KMS-11 (cell line): ENCODE measurements around the gene WDR77.

Experiments used
- H2AFZ ChIP-seq: fragments of 200-600 bp; sonication (generic); 2 replicates; pipeline ENCODE4 v1.6.1; 2016; ENCODE audit warnings: antibody characterized with exemption, mixed run types, low read depth
- H3K27ac ChIP-seq: fragments of 200-600 bp; sonication (generic); 2 replicates; pipeline ENCODE4 v1.6.1; 2016; ENCODE audit warnings: mild to moderate bottlenecking, mixed run types
- H3K27me3 ChIP-seq: fragments of 200-600 bp; sonication (generic); 2 replicates; pipeline ENCODE4 v1.6.1; 2017; ENCODE audit warnings: mild to moderate bottlenecking, low read depth, mixed run types, moderate library complexity; ENCODE audit not compliant: insufficient read depth
- H3K36me3 ChIP-seq: fragments of 200-600 bp; sonication (generic); 2 replicates; pipeline ENCODE4 v1.6.1; 2017; ENCODE audit warnings: mild to moderate bottlenecking, mixed run types; ENCODE audit not compliant: insufficient read depth
- H3K4me1 ChIP-seq: fragments of 200-600 bp; sonication (generic); 2 replicates; pipeline ENCODE4 v1.6.1; 2016; ENCODE audit warnings: mild to moderate bottlenecking, low read depth, mixed run types; ENCODE audit not compliant: poor library complexity, severe bottlenecking
- H3K4me2 ChIP-seq: fragments of 200-600 bp; sonication (generic); 2 replicates; pipeline ENCODE4 v1.7.0; 2016; ENCODE audit warnings: mild to moderate bottlenecking, mixed run types
- H3K4me3 ChIP-seq: fragments of 200-600 bp; sonication (generic); IDR thresholded peaks from 2 replicates; pipeline ENCODE4 v1.6.1; 2017; ENCODE audit warnings: low read depth, low read length, mixed read lengths; ENCODE audit not compliant: insufficient read depth
- H3K79me2 ChIP-seq: fragments of 200-600 bp; sonication (generic); 2 replicates; pipeline ENCODE4 v1.6.1; 2016; ENCODE audit warnings: low read depth, mixed run types; ENCODE audit not compliant: insufficient read depth
- H3K9ac ChIP-seq: fragments of 200-600 bp; sonication (generic); 2 replicates; pipeline ENCODE4 v1.6.1; 2016; ENCODE audit warnings: mild to moderate bottlenecking, mixed run types
- H4K20me1 ChIP-seq: fragments of 200-600 bp; sonication (generic); 2 replicates; pipeline ENCODE4 v1.6.1; 2016; ENCODE audit warnings: mild to moderate bottlenecking, mixed run types; ENCODE audit not compliant: insufficient read depth
- TF ChIP-seq, protein P1 (sequence below): fragments of 200-600 bp; sonication (generic); conservative IDR thresholded peaks from 2 replicates; pipeline ENCODE4 v1.6.1; 2017; ENCODE audit warnings: low read depth, mild to moderate bottlenecking, antibody characterized with exemption, low read length, moderate library complexity, mixed read lengths

Gene WDR77

DNA sequence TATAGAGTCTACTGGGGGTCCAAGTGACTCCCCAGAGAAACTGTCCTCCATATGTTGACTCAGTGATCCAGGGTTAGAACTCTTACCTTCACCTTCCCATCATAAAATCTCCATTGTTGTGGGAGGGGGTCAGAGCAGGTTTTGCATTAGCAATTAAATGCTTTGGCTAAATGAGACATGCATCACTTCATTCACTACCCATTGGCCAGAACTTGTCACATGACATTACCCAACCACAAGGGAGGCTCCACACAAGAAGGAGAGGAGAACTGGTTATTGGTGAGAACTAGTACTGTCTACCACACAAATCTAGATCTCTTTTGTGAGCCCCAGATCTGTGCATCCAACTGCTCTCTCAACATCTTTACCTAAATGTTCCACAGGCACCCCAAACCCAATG, 20.5 kb upstream of the WDR77 start:
- Histone ChIP-seq H3K4me1 (no peaks in the 10 kb centered on the region), H3K27ac (no peak overlapping the region), H3K27me3 (no peaks in the 10 kb centered on the region), H3K4me2 (no peak overlapping the region), H3K9ac (no peak overlapping the region), H3K4me3 (no peak overlapping the region), H3K79me2 (no peaks in the 10 kb centered on the region), H4K20me1 (no peaks in the 10 kb centered on the region), H3K36me3 (no peaks in the 10 kb centered on the region), H2AFZ (no peak overlapping the region)
- TF ChIP-seq, protein P1, sequence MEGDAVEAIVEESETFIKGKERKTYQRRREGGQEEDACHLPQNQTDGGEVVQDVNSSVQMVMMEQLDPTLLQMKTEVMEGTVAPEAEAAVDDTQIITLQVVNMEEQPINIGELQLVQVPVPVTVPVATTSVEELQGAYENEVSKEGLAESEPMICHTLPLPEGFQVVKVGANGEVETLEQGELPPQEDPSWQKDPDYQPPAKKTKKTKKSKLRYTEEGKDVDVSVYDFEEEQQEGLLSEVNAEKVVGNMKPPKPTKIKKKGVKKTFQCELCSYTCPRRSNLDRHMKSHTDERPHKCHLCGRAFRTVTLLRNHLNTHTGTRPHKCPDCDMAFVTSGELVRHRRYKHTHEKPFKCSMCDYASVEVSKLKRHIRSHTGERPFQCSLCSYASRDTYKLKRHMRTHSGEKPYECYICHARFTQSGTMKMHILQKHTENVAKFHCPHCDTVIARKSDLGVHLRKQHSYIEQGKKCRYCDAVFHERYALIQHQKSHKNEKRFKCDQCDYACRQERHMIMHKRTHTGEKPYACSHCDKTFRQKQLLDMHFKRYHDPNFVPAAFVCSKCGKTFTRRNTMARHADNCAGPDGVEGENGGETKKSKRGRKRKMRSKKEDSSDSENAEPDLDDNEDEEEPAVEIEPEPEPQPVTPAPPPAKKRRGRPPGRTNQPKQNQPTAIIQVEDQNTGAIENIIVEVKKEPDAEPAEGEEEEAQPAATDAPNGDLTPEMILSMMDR: no peak

DNA sequence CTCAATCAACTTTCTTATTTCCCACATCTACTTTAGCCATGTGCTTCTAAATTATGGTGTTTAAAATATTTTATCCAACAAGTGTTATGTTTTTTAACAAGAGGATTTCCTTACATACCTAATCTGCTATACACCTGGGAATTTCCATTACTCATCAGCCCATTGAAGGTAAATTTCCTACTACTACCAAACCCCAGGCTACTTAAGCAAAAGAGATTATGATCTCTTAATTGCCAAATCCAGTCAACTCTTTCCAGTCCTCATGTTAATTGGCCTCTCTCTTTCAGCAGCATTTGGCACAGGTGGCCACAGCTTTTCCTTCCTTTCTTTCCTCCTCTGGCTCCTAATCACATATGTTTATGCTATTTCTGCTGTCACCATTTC, 19.7 kb upstream of the WDR77 start:
- no peak overlapping the region for H3K4me2 ChIP-seq
- H2AFZ ChIP-seq: no peak overlapping the region

DNA sequence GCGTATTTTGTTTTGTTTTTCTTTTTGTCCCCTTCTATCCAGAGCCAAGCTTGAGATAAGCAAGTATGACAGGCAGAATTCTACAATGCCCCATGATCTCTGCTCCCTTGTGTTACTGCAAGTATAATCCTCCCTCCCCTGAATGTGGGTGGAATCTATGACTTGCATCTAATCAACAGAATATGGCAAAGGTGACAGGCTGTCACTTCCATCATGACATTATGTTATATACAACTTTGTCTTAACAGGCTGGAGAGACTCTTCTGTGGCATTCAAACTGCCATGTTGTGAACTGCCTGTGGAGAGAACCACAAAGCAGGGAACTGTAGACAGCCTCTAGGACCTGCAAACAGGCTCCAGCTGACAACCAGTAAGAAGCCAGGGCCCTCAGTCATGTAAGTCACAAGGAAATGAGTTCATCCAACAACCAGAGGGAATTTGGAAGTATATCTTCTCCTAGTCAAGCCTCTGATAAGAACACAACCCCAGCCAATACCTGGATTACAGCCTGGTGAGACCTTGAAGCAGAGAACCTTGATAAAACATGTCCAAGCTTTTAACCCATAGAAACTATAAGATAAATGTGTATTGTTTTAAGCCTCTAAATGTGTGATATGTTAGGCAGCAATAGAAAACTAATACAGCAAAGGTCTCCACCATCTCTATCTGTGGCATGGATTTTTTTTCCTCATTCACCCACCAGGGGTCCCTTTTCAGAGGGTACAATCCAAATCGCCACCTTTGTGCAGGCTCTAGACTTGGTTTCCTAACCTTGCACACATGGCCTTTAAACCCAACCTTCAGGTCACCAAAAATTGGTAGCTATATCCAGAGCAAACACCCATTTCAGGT, 19.0 kb upstream of the WDR77 start:
- no peak overlapping the region for H3K27ac ChIP-seq
- H3K27me3 ChIP-seq: no peaks in the 10 kb centered on the region
- no peaks in the 10 kb centered on the region for H4K20me1 ChIP-seq
- no peaks in the 10 kb centered on the region for H3K36me3 ChIP-seq
- TF ChIP-seq, protein P1: no peak
- H3K4me3 ChIP-seq: no peak overlapping the region
- no peak overlapping the region for H3K9ac ChIP-seq
- H3K4me1 ChIP-seq: no peaks in the 10 kb centered on the region
- H3K79me2 ChIP-seq: no peaks in the 10 kb centered on the region
- no peak overlapping the region for H3K4me2 ChIP-seq
- no peak overlapping the region for H2AFZ ChIP-seq

More for the DNA sequence above, 19.7 kb upstream of the WDR77 start:
- Histone ChIP-seq H3K9ac (no peak overlapping the region), H3K27ac (no peak overlapping the region), H3K27me3 (no peaks in the 10 kb centered on the region), H3K36me3 (no peaks in the 10 kb centered on the region), H4K20me1 (no peaks in the 10 kb centered on the region), H3K4me1 (no peaks in the 10 kb centered on the region), H3K4me3 (no peak overlapping the region), H3K79me2 (no peaks in the 10 kb centered on the region)
- TF ChIP-seq, protein P1: no peak

DNA sequence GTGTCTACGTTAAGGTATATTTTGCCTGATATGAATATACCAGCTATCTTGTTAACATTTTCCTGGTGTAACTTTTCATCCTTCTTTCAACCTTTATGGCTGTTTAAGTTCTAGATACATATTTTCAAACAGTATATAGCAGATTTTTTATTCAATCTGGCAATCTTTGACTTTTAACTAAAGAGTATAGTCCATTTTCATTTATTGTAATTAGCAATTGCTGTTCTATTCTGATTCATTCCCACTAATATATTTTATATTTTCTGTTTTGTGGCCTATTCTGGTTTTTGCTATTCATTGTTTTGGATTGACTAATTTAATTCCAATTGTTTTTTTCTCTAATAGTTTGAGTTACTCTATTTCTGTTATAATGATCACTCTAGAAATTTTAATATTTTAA, 17.4 kb upstream of the WDR77 start:
- Histone ChIP-seq H3K79me2 (no peaks in the 10 kb centered on the region), H3K9ac (no peak overlapping the region), H2AFZ (no peak overlapping the region), H3K27ac (no peak overlapping the region), H3K27me3 (no peaks in the 10 kb centered on the region), H3K36me3 (no peaks in the 10 kb centered on the region), H3K4me2 (no peak overlapping the region), H3K4me1 (no peaks in the 10 kb centered on the region), H4K20me1 (no peaks in the 10 kb centered on the region), H3K4me3 (no peak overlapping the region)
- TF ChIP-seq, protein P1: no peak
